GM12865 (cell line): ENCODE data around the gene RIIAD1.

Experiments used
- DNase-seq: peaks from one replicate; pipeline ENCODE4 v3.0.0; 2010; ENCODE audit warnings: low read depth
- H3K4me3 ChIP-seq: 2 replicates; pipeline ENCODE4 v1.5.1; 2011; ENCODE audit warnings: mild to moderate bottlenecking, low read depth, low read length, control low read depth
- CTCF ChIP-seq: IDR thresholded peaks from 2 replicates; pipeline ENCODE4 v1.5.1; 2011; ENCODE audit warnings: low read length, control low read depth, low read depth, inconsistent platforms; ENCODE audit not compliant: insufficient read depth; ENCODE audit errors: missing control alignments

RIIAD1 gene

GRCh38 chr1:151776665-151777062 lies 55.3 kb downstream of the RIIAD1 start:
- no peak for TF ChIP-seq CTCF
- H3K4me3 ChIP-seq = no peak overlapping the region
- no peak for DNase-seq

- no peak for TF ChIP-seq CTCF
- no peak overlapping the region for H3K4me3 ChIP-seq
- no peak for DNase-seq
Measured at GRCh38 chr1:151777317-151777716, 56.0 kb downstream of the RIIAD1 start.
